A673 (cell line): ENCODE data around the gene HS1BP3.

Experiments used
- CTCF ChIP-seq: fragments of 300-800, 200-600 bp; sonication (generic); conservative IDR thresholded peaks from 2 replicates; pipeline ENCODE4 v1.5.1; 2017; ENCODE audit warnings: low read depth, mild to moderate bottlenecking, antibody characterized with exemption, low read length, moderate library complexity, mixed read lengths
- EZH2 ChIP-seq: fragments of 200-600 bp; sonication (generic); IDR thresholded peaks from 2 replicates; pipeline ENCODE4 v1.6.1; 2017; ENCODE audit warnings: borderline replicate concordance, low read depth, mild to moderate bottlenecking, mixed read lengths, antibody characterized with exemption, low read length; ENCODE audit not compliant: poor library complexity, severe bottlenecking

DNA sequence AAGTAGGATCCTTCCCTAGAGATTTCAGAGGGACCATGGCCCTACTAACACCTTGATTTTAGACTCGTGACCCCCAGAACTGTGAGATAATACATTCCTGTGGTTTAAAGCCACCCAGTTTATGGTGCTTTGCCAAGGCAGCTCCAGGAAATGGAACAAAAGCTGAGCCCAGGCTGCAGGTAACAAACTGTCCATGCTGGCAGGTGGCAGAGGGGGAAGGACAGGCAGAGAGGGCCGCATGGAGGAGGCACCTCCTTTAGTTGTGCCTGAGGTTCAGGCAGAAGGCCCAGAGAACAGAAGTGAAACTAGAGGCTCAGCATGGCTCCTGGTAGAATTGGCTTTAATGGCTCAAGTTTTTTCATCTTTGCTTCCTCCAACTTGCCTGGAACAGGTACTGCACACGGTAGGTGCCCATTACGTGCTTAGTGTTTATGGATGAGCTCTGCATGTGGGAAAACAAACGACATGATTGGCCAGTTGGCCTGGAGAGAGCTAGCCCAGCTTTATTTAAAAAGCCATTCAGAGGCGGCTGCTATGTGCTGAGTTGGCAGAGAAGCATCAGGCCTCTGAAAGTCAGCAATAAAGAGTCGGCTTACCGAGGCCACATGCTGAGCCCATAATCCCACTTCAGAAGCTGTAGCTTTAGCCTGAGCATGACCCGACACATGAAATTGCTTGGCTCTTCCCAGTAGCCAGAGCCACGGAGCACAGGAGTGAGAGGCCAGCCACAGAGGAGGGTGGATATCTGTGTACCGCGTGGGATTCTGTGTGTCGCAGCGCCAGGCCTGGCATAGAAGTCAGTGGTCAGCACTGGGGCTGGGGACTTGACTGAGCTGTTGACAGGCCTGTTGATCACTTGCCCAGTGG is 36.5 kb downstream of the HS1BP3 start:
- TF ChIP-seq EZH2 (no peak), CTCF (no peak)
